ENCODE measurements around the gene SOX8.

GRCh38 chr16:993731-994130, 12.2 kb downstream of the SOX8 start:
- TF ChIP-seq GATA2 (IDR thresholded peaks at IDR 0.05; ENCODE audit: low read depth, low read length) (no peak), GATA3 (IDR thresholded peaks at IDR 0.05; ENCODE audit: low read depth, low read length) (no peak)
